Trophoblast cell (in vitro differentiated cells and primary cell): Measurements from ENCODE around the gene RAB3GAP2.
"Not testable (repeated sequence)": the region's sequence is repeated elsewhere in the genome, so short reads cannot be mapped to it uniquely, and the experiment has no call there.

Experiments used
- DNase-seq, 2 donors: peaks; one replicate each; pipeline ENCODE4 v3.0.0-alpha.2; 2016
- H2AFZ ChIP-seq: 2 replicates; pipeline ENCODE4 v1.6.1; 2013; ENCODE audit warnings: low read length, moderate library complexity, mild to moderate bottlenecking; ENCODE audit not compliant: insufficient read depth, poor library complexity
- H2AK5ac ChIP-seq: 2 replicates; pipeline ENCODE4 v1.6.1; 2013; ENCODE audit warnings: mild to moderate bottlenecking, low read length
- H2BK120ac ChIP-seq: 2 replicates; pipeline ENCODE4 v1.6.1; 2013; ENCODE audit warnings: low read length, mild to moderate bottlenecking, moderate library complexity; ENCODE audit not compliant: insufficient read depth, poor library complexity
- H2BK12ac ChIP-seq: 2 replicates; pipeline ENCODE4 v1.6.1; 2013; ENCODE audit warnings: mild to moderate bottlenecking, low read length, moderate library complexity
- H2BK5ac ChIP-seq: 2 replicates; pipeline ENCODE4 v1.6.1; 2013; ENCODE audit warnings: low read length, low read depth, moderate library complexity, mild to moderate bottlenecking; ENCODE audit not compliant: poor library complexity
- H3K14ac ChIP-seq: 2 replicates; pipeline ENCODE4 v1.6.1; 2013; ENCODE audit warnings: mild to moderate bottlenecking, low read length
- H3K18ac ChIP-seq: 2 replicates; pipeline ENCODE4 v1.6.1; 2013; ENCODE audit warnings: mild to moderate bottlenecking, low read length
- H3K23ac ChIP-seq: 2 replicates; pipeline ENCODE4 v1.6.1; 2013; ENCODE audit warnings: low read length
- H3K27ac ChIP-seq: 2 replicates; pipeline ENCODE4 v1.5.1; 2013; ENCODE audit warnings: low read depth, mild to moderate bottlenecking, inconsistent platforms, low read length, moderate library complexity
- H3K27me3 ChIP-seq: 2 replicates; pipeline ENCODE4 v1.6.1; 2013; ENCODE audit warnings: inconsistent platforms, mild to moderate bottlenecking, low read length, moderate library complexity; ENCODE audit not compliant: insufficient read depth
- H3K36me3 ChIP-seq, 2 experiments: 1 replicate in 1 of 2; 2 replicates in 1 of 2; pipeline ENCODE4 v1.6.1; 2013; ENCODE audit warnings: low read length in 2 of 2, mild to moderate bottlenecking in 2 of 2, moderate library complexity in 1 of 2; ENCODE audit not compliant: insufficient read depth in 2 of 2, control insufficient read depth in 1 of 2
- H3K4ac ChIP-seq: 2 replicates; pipeline ENCODE4 v1.6.1; 2013; ENCODE audit warnings: low read depth, mild to moderate bottlenecking, low read length, moderate library complexity
- H3K4me1 ChIP-seq, 2 experiments: 1 replicate in 1 of 2; 2 replicates in 1 of 2; pipeline ENCODE4 v1.6.1; 2013; ENCODE audit warnings: low read length in 2 of 2, mild to moderate bottlenecking in 2 of 2, moderate library complexity in 1 of 2; ENCODE audit not compliant: insufficient read depth in 2 of 2, control insufficient read depth in 1 of 2
- H3K4me2 ChIP-seq: 2 replicates; pipeline ENCODE4 v1.6.1; 2013; ENCODE audit warnings: inconsistent platforms, mild to moderate bottlenecking, low read length, moderate library complexity
- H3K4me3 ChIP-seq: 2 replicates; pipeline ENCODE4 v1.5.1; 2013; ENCODE audit warnings: mild to moderate bottlenecking, low read depth, low read length, inconsistent platforms
- H3K79me1 ChIP-seq: one replicate; pipeline ENCODE4 v1.6.1; 2013; ENCODE audit warnings: low read length
- H3K79me2 ChIP-seq: 2 replicates; pipeline ENCODE4 v1.6.1; 2013; ENCODE audit warnings: low read length, mild to moderate bottlenecking; ENCODE audit not compliant: control insufficient read depth, insufficient read depth, poor library complexity
- H3K9ac ChIP-seq: 2 replicates; pipeline ENCODE4 v1.6.1; 2013; ENCODE audit warnings: mild to moderate bottlenecking, low read length
- H3K9me3 ChIP-seq: 2 replicates; pipeline ENCODE4 v1.6.1; 2013; ENCODE audit warnings: low read depth, mild to moderate bottlenecking, control low read depth, inconsistent platforms, low read length; ENCODE audit not compliant: insufficient read depth
- H4K12ac ChIP-seq: 2 replicates; pipeline ENCODE4 v1.6.1; 2013; ENCODE audit warnings: low read depth, mild to moderate bottlenecking, low read length, moderate library complexity
- H4K8ac ChIP-seq: 2 replicates; pipeline ENCODE4 v1.6.1; 2013; ENCODE audit warnings: low read depth, mild to moderate bottlenecking, low read length, moderate library complexity
- H4K91ac ChIP-seq: one replicate; pipeline ENCODE4 v1.6.1; 2013; ENCODE audit warnings: low read depth, mild to moderate bottlenecking, low read length, moderate library complexity
- WGBS: extraction: QIAGEN DNeasy Blood & Tissue Kit; methylation state at CpG from one replicate; pipeline ENCODE4 v1.1.7; 2013; ENCODE audit warnings: missing lambda C conversion rate; ENCODE audit not compliant: insufficient read length, insufficient coverage; ENCODE audit errors: extremely low coverage; 5-methylcytosine and 5-hydroxymethylcytosine counted together

Gene RAB3GAP2

GRCh38 chr1:220220699-220221040 lies 51.6 kb downstream of the RAB3GAP2 start:
- no CpG with 5 or more reads among the region's 4 CpGs for WGBS
- H2AK5ac ChIP-seq, H3K23ac ChIP-seq, H3K4ac ChIP-seq, H4K12ac ChIP-seq, H3K27ac ChIP-seq, H2AFZ ChIP-seq, H3K79me1 ChIP-seq, H3K9ac ChIP-seq, DNase-seq, H3K4me1 ChIP-seq, H3K4me2 ChIP-seq, H2BK5ac ChIP-seq, H3K27me3 ChIP-seq, H3K9me3 ChIP-seq, H3K14ac ChIP-seq, H3K36me3 ChIP-seq, H3K79me2 ChIP-seq, H3K18ac ChIP-seq, H2BK120ac ChIP-seq, H3K4me3 ChIP-seq, H4K8ac ChIP-seq, H4K91ac ChIP-seq, H2BK12ac ChIP-seq: not testable (repeated sequence)

DNA sequence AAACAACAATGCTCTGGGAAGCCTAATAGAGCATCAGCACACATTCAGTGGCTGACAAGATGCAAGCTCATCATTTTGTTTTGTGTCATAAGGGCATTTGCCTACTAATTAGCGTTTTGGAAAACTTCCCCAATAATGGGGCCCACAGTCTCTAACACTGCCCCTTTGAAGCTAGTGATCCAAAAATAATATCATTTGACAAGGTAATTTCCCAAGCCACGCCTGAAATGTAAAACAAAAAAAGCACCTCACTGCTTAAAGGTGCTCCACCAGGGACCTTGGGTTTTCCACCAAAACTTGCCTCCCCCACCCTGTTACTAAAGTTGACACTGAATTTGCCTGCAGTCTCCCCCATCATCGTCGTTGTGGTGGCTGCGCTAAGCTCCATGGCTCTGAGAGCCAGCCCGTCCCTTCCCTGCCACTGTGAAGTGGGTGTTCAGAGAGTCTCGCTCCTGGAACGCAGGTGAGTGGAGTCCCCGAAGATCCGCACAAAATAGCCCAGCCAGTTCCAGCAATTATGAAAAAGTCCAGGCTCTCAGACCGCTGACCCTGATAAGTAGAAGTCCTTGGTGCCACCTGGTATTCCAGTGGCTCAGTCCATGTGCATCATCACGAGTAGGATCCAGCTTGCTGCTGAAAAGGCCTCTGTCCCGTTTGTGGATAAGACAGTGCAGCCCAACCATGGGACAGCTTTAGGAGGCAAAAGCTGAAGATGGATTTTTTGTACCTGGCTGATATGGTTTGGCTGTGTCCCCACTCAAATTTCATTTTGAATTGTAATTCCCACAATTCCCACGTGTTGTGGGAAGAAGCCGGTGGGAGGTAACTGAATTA lies 52.2 kb downstream of the RAB3GAP2 start:
- Histone ChIP-seq H3K14ac (no peak overlapping the region), H3K9ac (no peak overlapping the region), H4K12ac (no peak overlapping the region), H3K4ac (no peak overlapping the region), H4K91ac (no peak overlapping the region), H3K36me3 (peaks cover 0 to 3% of the 10 kb centered on the region in 2 experiments), H2AFZ (no peak overlapping the region), H2BK5ac (no peak overlapping the region), H3K4me3 (no peak overlapping the region), H3K4me1 (no peaks in the 10 kb centered on the region), H3K27ac (no peak overlapping the region), H2BK120ac (no peak overlapping the region), H4K8ac (no peak overlapping the region), H3K18ac (no peak overlapping the region), H2AK5ac (no peak overlapping the region), H2BK12ac (no peak overlapping the region), H3K79me2 (no peaks in the 10 kb centered on the region), H3K9me3 (no peaks in the 10 kb centered on the region), H3K4me2 (no peak overlapping the region), H3K27me3 (no peaks in the 10 kb centered on the region), H3K23ac (no peak overlapping the region), H3K79me1 (no peaks in the 10 kb centered on the region)
- no CpG with 5 or more reads among the region's 15 CpGs for WGBS
- DNase-seq: no peak

GRCh38 chr1:220219136-220219442 lies 53.2 kb downstream of the RAB3GAP2 start:
- no peaks in the 10 kb centered on the region for H3K27me3 ChIP-seq
- H4K8ac ChIP-seq: no peak overlapping the region
- H3K14ac ChIP-seq: no peak overlapping the region
- no peak overlapping the region for H3K4me2 ChIP-seq
- no peak overlapping the region for H3K18ac ChIP-seq
- H3K27ac ChIP-seq: no peak overlapping the region
- H3K36me3 ChIP-seq: peaks cover 0 to 3% of the 10 kb centered on the region in 2 experiments
- no peak for DNase-seq
- H3K79me2 ChIP-seq: no peaks in the 10 kb centered on the region
- H2BK120ac ChIP-seq: no peak overlapping the region
- H3K9ac ChIP-seq: no peak overlapping the region
- H2BK5ac ChIP-seq: no peak overlapping the region
- no peak overlapping the region for H2BK12ac ChIP-seq
- H3K4ac ChIP-seq: no peak overlapping the region
- no peak overlapping the region for H2AK5ac ChIP-seq
- H3K4me1 ChIP-seq: no peaks in the 10 kb centered on the region
- H3K9me3 ChIP-seq: no peaks in the 10 kb centered on the region
- no peak overlapping the region for H2AFZ ChIP-seq
- no peak overlapping the region for H4K12ac ChIP-seq
- no peaks in the 10 kb centered on the region for H3K79me1 ChIP-seq
- no peak overlapping the region for H4K91ac ChIP-seq
- H3K4me3 ChIP-seq: no peak overlapping the region
- no peak overlapping the region for H3K23ac ChIP-seq

GRCh38 chr1:220218397-220219135 lies 53.7 kb downstream of the RAB3GAP2 start:
- not testable (repeated sequence) for H3K9me3 ChIP-seq, H4K8ac ChIP-seq, H3K4ac ChIP-seq, H2AK5ac ChIP-seq, H3K4me1 ChIP-seq, H2BK120ac ChIP-seq, H3K9ac ChIP-seq, H4K12ac ChIP-seq, H3K79me2 ChIP-seq, H3K79me1 ChIP-seq, H3K4me2 ChIP-seq, H3K23ac ChIP-seq, H3K36me3 ChIP-seq, H2BK5ac ChIP-seq, H3K27ac ChIP-seq, H3K18ac ChIP-seq, H4K91ac ChIP-seq, H2AFZ ChIP-seq, H2BK12ac ChIP-seq, H3K14ac ChIP-seq, H3K27me3 ChIP-seq, H3K4me3 ChIP-seq
- WGBS: no CpG with 5 or more reads among the region's 6 CpGs
- peak; percentile 61 to 68 for DNase-seq
